Tongue (tissue), 2 donors: ENCODE results near the gene SRGAP3. TPM values are rescaled to one million over a fixed set of nuclear protein-coding genes. Genes with fewer than 3 reads are reported as not detected.

ENCODE experiments used
- DNase-seq: peaks from one replicate; pipeline ENCODE4 v3.0.0-alpha.2; 2015
- total RNA-seq: library from RNA; depleted of rRNA; stranded (reverse); fragments of >200 nt; gene quantifications from one replicate; pipeline ENCODE4 v1.2.3, GENCODE V29; 2014

The SRGAP3 gene
- total RNA-seq, 1 donor from 2014 or later = 19.7 TPM

DNA sequence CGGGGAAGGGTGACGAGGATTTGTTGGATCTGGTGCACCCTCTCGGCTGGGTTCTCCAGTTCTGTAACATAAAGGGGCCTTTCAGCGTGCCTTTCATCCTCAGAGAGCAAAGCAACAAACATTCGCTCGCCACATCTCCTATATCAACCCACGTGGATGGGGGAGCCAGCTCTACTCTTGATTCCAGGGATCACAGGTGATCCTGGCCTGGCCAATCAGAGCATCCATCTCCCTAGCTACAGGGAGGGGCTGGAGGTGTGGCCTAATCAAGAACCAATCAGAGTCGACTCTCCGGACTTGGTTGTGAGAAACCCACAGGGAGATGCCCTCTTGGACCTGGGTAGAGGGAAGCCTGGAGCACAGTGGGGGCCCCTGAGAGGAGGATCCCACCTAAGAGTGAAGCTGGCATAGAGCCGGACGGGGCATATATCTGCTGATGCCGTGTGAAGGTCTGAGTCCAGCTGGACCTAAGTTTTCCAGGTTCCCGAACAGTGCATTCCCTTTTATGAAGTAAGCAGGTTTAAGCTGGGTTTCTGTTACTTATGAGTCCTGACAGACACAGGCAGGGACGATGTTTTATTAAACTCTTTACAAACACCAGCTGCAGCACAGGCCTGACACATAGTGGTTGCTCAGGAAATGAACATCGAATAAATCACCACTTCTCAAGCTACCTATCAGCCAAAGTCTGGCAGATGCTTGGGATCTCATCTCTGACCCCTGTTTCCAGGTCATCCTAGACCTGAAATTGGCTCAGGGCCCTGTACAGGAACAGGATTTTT lies 235.5 kb downstream of the SRGAP3 start:
- no peak for DNase-seq

GRCh38 chr3:9012521-9012920 lies 236.9 kb downstream of the SRGAP3 start:
- no peak for DNase-seq

DNA sequence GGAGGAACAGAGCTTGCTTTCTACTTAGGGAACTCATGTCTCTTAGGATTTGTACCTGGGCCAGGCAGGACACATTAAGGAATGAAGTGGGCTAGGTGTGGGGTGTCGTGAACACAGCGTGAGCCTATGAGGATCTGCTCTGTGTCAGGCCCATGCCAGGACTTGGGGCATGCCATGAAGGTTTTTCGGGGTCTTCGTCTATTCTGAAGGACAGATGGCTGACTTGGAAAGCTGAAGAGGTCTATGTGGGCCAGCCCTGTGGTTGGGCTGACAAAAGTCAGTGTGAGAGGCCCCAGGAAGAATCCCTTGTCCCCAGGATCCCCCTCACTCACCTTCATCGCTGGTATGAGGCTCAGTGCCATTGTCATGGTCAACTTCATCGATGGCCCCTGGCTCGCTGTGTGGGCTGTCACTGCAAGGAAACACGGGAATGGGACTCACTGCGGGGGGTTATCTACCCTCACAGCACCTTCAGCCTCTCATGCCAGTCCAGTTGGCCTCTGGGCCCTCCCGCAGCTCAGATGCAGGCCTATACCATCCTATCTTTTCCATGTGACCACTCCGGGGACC lies 239.4 kb downstream of the SRGAP3 start:
- no peak for DNase-seq

- DNase-seq = no peak
Measured at GRCh38 chr3:9008550-9009255, 240.7 kb downstream of the SRGAP3 start.

- DNase-seq = no peak
Measured at GRCh38 chr3:9007928-9008327, 241.5 kb downstream of the SRGAP3 start.

GRCh38 chr3:9007213-9007612 lies 242.2 kb downstream of the SRGAP3 start:
- no peak for DNase-seq

- DNase-seq = no peak
Measured at GRCh38 chr3:9000041-9000440, 249.4 kb downstream of the SRGAP3 start.

DNA sequence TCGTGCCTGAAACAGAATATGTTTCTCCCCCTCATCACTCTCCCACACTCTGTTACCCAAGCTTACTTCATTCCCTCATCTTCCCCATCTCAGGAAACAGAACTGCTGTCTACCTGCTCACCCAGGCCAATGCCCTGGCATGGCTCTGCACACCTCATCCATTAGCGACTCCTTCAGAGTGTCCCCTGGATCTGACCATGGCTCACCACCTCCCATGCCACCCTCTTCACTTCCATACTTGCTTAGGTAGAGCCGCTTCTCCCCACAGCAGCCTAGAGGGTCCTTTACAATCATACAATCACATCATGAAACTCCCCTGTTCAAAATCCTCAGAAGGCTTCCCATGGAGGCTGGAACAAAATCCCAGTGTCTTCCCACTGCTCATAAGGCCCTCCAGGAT lies 252.3 kb downstream of the SRGAP3 start:
- DNase-seq = no peak

GRCh38 chr3:8996681-8997121 lies 252.7 kb downstream of the SRGAP3 start:
- peak; percentile 82 for DNase-seq

GRCh38 chr3:8996216-8996615 lies 253.2 kb downstream of the SRGAP3 start:
- DNase-seq = no peak

DNA sequence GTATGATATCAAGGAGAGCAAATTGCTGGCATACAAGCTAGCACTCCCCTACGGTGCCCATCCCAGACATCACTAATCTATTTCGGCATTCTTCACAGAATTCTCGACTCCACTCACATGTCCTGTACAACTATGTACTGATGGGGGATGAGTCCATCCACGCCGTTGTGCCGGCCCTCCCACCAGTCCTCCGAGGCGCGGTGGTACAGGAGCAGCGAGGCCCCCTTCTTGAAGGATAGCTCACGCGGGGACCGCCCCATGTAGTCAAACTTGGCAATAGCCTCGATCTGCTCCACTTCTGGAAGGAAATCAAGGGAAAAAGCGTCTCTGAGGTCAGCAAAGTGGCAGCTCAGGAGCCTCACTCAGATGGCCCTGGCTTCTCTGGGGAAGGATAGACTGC lies 255.2 kb downstream of the SRGAP3 start:
- DNase-seq = no peak

GRCh38 chr3:8993331-8993730 lies 256.1 kb downstream of the SRGAP3 start:
- DNase-seq = no peak

DNA sequence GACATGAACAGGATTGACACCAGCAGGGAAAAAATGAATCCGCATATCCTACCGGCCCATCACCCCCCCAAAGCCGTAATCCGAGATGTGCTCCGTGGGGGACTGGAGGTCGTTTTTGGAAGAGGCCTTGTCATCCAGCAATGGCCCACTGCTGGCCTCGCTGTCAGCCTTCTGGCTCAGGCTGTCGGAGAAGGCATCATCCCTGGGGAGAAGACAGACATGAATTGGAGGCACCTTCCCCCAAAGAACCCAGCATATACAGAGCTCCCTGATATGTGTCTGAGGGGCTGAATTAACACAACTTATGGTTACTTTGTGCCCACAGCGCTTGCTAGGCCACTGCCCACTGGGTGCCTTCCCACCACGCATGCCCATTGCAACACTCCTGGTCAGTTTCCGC lies 256.6 kb downstream of the SRGAP3 start:
- no peak for DNase-seq

- no peak for DNase-seq
Measured at GRCh38 chr3:8992199-8992598, 257.2 kb downstream of the SRGAP3 start.

DNA sequence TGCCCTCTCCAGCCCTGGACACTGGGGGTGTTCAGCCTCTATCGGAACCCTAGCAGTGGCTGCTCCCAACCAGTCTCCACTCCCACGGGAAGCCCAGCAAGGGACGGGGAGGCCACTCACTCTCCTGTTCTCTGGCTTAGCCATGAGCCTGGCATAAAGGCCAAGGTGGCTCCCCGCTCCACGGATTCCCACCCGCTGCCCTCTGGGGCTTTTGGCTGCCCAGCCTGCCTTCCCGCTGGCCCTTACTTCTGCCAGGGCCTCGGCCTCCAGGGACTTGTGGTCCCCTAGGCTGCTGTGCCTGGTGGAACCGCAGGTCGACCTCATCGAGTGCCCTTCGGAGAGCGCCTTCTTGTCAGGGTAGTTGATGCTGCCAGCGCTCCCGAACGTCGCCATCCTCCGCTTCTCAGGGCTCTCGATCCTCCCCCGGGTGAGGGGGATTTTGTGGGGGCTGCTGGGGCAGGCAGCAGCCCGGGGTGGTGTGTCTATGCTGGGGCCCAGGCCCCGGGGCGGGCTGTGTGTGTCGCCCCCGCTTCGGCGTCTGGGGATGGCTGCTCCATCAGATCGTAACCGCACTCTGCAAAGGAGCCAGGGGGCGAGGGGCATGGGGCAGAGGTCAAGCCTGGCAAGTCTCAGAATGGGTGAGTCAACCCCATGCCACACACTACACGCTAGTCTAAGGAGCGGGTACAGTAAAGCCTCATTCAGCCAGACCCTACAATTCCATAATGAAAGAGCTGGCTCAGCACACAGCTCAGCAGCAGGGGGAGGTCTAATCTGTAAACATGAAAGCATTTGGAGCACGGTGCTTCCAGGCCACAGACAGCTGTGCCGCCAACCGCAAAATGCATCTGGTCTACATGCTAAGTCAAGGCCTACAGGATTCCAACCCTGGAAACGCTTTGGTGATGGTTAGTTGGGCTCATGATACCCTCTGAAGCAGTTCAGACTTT lies 258.9 kb downstream of the SRGAP3 start:
- DNase-seq = peak; percentile 85

DNA sequence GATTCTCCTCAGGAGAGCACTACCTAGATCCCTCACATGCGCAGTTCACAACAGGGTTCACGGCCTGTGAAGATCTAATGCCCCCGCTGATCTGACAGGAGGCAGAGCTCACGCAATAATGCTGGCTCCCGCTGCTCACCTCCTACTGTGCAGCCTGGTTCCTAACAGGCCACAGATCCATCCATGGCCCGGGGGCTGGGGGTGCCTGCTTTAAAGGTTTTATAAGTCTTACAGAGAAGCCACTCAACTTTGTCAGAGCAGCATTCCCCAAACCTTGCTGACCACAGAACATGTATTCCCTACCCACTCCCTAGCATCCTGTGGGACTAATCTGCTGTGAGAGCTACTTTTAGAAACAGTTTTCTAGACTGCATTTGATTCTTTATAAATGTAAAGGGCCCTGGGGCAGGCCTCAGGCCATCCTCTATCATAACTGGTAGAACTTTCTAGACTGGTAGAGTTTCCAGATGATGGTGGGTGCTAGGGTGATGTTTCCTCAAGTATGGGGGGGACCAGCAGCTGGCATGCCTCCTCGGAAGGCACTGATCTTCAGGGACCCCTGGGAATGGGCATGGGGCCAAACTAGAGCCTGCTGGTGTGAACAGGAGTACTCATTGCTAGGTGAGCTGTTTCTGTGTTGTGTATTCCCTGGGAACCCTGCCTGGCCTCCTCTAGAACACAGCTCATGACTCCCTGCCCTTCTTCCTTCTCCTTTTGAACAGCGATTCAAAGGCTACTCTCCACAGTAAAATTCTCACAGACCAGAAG lies 260.5 kb downstream of the SRGAP3 start:
- DNase-seq = no peak

DNA sequence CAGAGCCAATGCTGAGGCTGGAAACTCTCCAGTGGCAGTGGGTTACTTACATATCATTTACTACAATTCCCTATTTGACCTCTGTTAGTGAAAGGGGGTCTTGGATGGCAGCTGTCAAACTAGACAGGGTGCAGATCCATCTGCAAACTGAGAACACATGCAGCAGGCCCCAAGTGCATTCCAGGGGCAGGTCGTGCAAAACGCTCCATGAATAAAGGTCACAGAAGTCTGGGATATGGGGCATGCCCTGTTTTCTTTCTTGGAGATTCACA lies 261.1 kb downstream of the SRGAP3 start:
- no peak for DNase-seq

DNA sequence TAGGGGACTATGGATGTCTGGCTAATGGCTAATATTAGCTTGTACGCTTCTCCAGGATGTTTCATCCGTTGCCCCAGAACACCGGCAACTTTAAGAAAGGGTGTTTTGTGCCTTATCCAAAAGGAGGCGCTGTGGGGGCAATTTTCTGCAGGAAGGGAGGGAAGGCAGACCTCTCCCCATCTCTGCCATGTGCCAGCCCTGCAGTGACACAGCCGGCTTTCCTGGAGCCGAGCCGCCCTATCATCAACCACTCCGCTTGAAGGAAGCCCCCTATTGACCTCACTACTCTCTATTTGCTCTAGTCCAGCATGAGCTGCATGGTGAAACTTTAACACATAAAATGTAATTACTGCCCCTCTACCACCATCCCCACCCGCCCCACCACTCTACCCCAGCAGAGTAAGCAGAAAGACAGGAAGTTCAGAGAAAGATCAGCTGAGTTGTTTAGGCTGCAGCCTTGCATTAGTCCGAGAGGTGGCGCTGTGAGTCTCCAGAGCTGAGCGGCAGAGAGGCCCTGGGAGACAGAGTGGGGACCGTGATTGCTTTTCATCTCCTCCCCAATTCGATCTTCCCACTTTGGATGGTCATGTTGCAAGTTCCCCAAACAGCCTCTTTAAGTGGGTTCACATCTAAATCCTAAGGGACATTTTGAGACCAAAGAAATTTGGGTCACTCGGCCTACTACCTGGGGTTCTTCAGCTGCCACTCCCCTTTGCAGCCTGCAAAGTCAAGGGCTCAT lies 261.6 kb downstream of the SRGAP3 start:
- peak; percentile 89 for DNase-seq

DNA sequence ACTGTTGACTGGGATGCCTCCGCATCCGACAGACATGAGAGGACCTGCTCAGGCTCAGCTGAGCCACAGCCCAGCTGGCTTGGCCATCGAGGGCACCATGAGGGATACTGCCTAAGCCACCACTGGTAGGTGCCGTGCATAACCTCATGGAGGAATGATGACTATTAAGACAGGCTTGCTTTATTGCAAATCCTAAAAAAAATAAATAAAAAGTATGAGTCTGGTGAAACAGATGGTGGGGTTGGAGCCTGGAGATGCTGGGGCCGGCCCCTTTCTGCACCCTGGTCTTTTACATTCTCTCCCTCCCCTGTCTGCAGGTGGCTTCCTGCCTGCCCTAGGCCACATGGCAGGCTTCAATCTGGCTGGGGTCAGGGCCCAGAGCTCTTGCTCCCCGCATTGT lies 262.2 kb downstream of the SRGAP3 start:
- DNase-seq = no peak

DNA sequence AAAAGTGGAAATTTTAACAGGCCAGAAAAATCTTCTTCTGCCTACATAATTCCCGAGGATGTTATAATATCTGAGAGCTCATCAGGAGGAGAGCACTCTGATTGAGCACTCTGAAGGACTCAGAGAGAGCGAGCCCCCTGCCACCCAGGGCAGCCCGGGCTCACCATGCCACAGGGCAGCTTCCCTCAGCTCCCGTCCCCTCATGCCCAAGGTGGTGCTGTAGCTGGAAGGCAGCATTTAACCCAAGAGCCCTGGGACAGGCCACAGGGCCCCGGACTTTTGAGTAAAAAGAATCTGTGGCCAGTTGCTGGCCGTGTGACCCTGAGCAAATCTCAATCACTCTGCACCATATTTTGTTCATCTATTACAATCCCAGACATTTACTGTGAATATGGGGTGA lies 262.7 kb downstream of the SRGAP3 start:
- no peak for DNase-seq

DNA sequence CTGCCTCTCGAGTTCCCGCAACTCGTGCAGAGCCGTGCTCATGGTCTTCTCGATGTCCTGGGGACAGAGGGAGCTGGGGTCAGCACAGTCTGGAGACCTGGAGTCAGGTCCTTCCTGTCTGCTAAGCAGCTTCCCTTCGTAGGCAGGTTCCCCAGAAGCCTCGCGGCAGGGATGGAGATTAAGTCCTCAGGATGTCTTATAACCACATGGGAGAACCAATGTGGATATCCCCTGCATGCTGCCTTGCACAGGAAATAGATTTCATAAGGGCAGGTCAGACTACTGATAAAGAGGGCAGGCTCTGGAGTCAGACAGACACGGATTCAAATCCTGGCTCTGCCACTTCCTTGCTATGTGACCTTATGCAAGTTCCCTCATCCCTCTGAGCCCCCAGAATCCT lies 263.6 kb downstream of the SRGAP3 start:
- no peak for DNase-seq
